ENCODE measurements around the gene GLUD1.
"Not testable (repeated sequence)": the region's sequence is repeated elsewhere in the genome, so short reads cannot be mapped to it uniquely, and the experiment has no call there.

The GLUD1 gene

DNA sequence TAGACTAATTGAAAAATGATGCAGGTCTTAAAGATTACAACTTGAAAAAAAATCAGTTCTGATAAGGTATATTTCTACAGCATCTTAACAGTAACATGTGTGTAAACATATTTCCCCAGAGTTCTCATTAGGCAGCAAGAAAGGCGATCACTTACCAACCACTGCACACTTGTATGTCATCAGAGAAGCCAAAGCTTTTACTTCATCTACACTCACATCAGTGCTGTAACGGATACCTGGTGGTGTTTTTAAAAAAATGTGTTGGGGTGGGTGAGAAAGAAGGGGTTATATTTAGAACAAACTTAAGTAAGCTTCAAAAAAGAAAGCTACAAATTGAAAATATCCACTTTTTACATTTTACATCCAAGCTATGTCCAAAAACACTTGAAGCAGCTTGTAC lies 18.2 kb downstream of the GLUD1 start:
- H3K23ac ChIP-seq (ENCODE audit: low read length in 2 of 2); H2AK5ac ChIP-seq (ENCODE audit: low read length, severe bottlenecking); H3K9me3 ChIP-seq (ENCODE audit: control insufficient read depth, low read length); H3K79me1 ChIP-seq (replicated peaks; ENCODE audit: low read length, poor library complexity, severe bottlenecking); H2BK5ac ChIP-seq (ENCODE audit: low read depth, low read length, poor library complexity, severe bottlenecking); H2BK15ac ChIP-seq (ENCODE audit: low read depth, poor library complexity, severe bottlenecking); H3K27me3 ChIP-seq (ENCODE audit: control insufficient read depth in 1 of 2, insufficient read depth in 1 of 2, low read length in 2 of 2); H2BK12ac ChIP-seq (ENCODE audit: low read length in 2 of 2); H3K4ac ChIP-seq (ENCODE audit: low read depth in 1 of 2, low read length in 2 of 2); H2AFZ ChIP-seq (ENCODE audit: low read depth, low read length); H3K18ac ChIP-seq (ENCODE audit: low read depth in 1 of 2, low read length in 2 of 2); H4K91ac ChIP-seq (ENCODE audit: low read length); H3K9ac ChIP-seq (ENCODE audit: low read length); DNase-seq; H3K4me3 ChIP-seq (ENCODE audit: insufficient read depth in 1 of 2, low read depth in 1 of 2, low read length in 2 of 2); H3K14ac ChIP-seq (ENCODE audit: low read length in 2 of 2); H3K4me1 ChIP-seq (ENCODE audit: control insufficient read depth, insufficient read depth, low read depth, low read length); H4K8ac ChIP-seq (ENCODE audit: low read length); H2BK120ac ChIP-seq (ENCODE audit: low read depth, low read length); H3K27ac ChIP-seq (ENCODE audit: low read length, poor library complexity, severe bottlenecking); H3K4me2 ChIP-seq (ENCODE audit: low read length, poor library complexity, severe bottlenecking): not testable (repeated sequence)
- H3K36me3 ChIP-seq (ENCODE audit: control insufficient read depth in 1 of 2, insufficient read depth in 2 of 2, low read depth in 1 of 2, low read length in 2 of 2) = peaks cover 12 to 41% of the 10 kb centered on the region in 2 experiments
- WGBS = no CpG with 5 or more reads among the region's 2 CpGs

DNA sequence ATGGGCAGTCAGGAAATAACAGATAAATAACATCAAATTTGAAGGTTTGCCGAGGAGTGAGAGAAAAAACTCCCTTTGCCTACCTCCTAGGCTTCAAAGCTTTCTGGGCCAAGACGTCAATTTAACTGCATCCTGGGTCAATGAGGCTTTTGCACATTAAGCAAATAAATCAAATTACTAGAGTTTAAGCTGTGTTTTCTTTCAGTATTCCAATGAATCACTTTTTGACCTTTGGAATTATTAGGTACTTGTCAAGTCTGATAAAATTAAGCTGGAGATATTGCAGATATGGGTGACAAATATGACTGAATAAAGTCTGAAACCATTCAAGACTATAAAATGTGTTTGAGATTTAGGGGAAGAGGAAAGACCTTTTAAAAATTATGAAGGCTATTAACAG lies 22.2 kb downstream of the GLUD1 start:
- no peak overlapping the region for H2AK5ac ChIP-seq (ENCODE audit: low read length, severe bottlenecking)
- H3K27ac ChIP-seq (ENCODE audit: low read length, poor library complexity, severe bottlenecking) = no peak overlapping the region
- no peaks in the 10 kb centered on the region for H3K9me3 ChIP-seq (ENCODE audit: control insufficient read depth, low read length)
- DNase-seq = no peak
- H3K23ac ChIP-seq (ENCODE audit: low read length in 2 of 2) = no peak overlapping the region
- H3K18ac ChIP-seq (ENCODE audit: low read depth in 1 of 2, low read length in 2 of 2) = no peak overlapping the region
- no peak overlapping the region for H3K4me2 ChIP-seq (ENCODE audit: low read length, poor library complexity, severe bottlenecking)
- no peak overlapping the region for H3K4ac ChIP-seq (ENCODE audit: low read depth in 1 of 2, low read length in 2 of 2)
- WGBS = 95% methylated on average over 2 of the region's 2 CpGs
- peaks cover 12% of the 10 kb centered on the region for H3K79me1 ChIP-seq (replicated peaks; ENCODE audit: low read length, poor library complexity, severe bottlenecking)
- no peaks in the 10 kb centered on the region for H3K27me3 ChIP-seq (ENCODE audit: control insufficient read depth in 1 of 2, insufficient read depth in 1 of 2, low read length in 2 of 2)
- H3K4me1 ChIP-seq (ENCODE audit: control insufficient read depth, insufficient read depth, low read depth, low read length) = no peaks in the 10 kb centered on the region
- no peak overlapping the region for H2BK120ac ChIP-seq (ENCODE audit: low read depth, low read length)
- H3K36me3 ChIP-seq (ENCODE audit: control insufficient read depth in 1 of 2, insufficient read depth in 2 of 2, low read depth in 1 of 2, low read length in 2 of 2) = peaks cover 20 to 76% of the 10 kb centered on the region in 2 experiments
- H2BK5ac ChIP-seq (ENCODE audit: low read depth, low read length, poor library complexity, severe bottlenecking) = no peak overlapping the region
- no peak overlapping the region for H3K14ac ChIP-seq (ENCODE audit: low read length in 2 of 2)
- no peak overlapping the region for H2BK12ac ChIP-seq (ENCODE audit: low read length in 2 of 2)
- H3K9ac ChIP-seq (ENCODE audit: low read length) = no peak overlapping the region
- H4K91ac ChIP-seq (ENCODE audit: low read length) = no peak overlapping the region
- H2AFZ ChIP-seq (ENCODE audit: low read depth, low read length) = no peak overlapping the region
- H4K8ac ChIP-seq (ENCODE audit: low read length) = no peak overlapping the region
- no peak overlapping the region for H3K4me3 ChIP-seq (ENCODE audit: insufficient read depth in 1 of 2, low read depth in 1 of 2, low read length in 2 of 2)
- H2BK15ac ChIP-seq (ENCODE audit: low read depth, poor library complexity, severe bottlenecking) = no peak overlapping the region

DNA sequence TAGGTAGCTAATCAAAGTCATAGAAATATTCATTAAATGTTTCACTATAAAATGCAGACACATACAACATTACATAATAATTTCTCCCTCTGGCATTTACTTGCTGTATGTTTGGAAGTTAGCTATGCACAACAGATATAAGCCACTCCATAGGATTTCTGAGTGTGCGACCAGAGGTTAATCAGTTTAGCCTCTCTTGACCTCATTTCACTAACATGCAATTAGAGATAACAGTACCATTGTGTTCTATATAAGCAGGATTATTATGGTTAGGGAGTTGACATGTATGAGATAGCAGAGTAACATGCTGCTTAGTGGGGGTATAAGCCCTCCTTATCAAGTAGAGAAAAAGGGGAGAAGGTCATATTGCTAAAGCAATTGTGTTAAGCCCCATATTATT lies 26.4 kb downstream of the GLUD1 start:
- H3K18ac ChIP-seq (ENCODE audit: low read depth in 1 of 2, low read length in 2 of 2) = no peak overlapping the region
- no peak overlapping the region for H4K8ac ChIP-seq (ENCODE audit: low read length)
- H3K9me3 ChIP-seq (ENCODE audit: control insufficient read depth, low read length) = no peaks in the 10 kb centered on the region
- no peaks in the 10 kb centered on the region for H3K27me3 ChIP-seq (ENCODE audit: control insufficient read depth in 1 of 2, insufficient read depth in 1 of 2, low read length in 2 of 2)
- no peak overlapping the region for H2AK5ac ChIP-seq (ENCODE audit: low read length, severe bottlenecking)
- no peaks in the 10 kb centered on the region for H3K4me1 ChIP-seq (ENCODE audit: control insufficient read depth, insufficient read depth, low read depth, low read length)
- WGBS = no CpG with 5 or more reads among the region's 1 CpG
- peaks cover 14% of the 10 kb centered on the region for H3K79me1 ChIP-seq (replicated peaks; ENCODE audit: low read length, poor library complexity, severe bottlenecking)
- H3K23ac ChIP-seq (ENCODE audit: low read length in 2 of 2) = no peak overlapping the region
- no peak overlapping the region for H3K4me3 ChIP-seq (ENCODE audit: insufficient read depth in 1 of 2, low read depth in 1 of 2, low read length in 2 of 2)
- no peak overlapping the region for H3K4ac ChIP-seq (ENCODE audit: low read depth in 1 of 2, low read length in 2 of 2)
- no peak overlapping the region for H3K14ac ChIP-seq (ENCODE audit: low read length in 2 of 2)
- H3K27ac ChIP-seq (ENCODE audit: low read length, poor library complexity, severe bottlenecking) = no peak overlapping the region
- peaks cover 26 to 94% of the 10 kb centered on the region in 2 experiments for H3K36me3 ChIP-seq (ENCODE audit: control insufficient read depth in 1 of 2, insufficient read depth in 2 of 2, low read depth in 1 of 2, low read length in 2 of 2)
- no peak overlapping the region for H2BK5ac ChIP-seq (ENCODE audit: low read depth, low read length, poor library complexity, severe bottlenecking)
- no peak overlapping the region for H2AFZ ChIP-seq (ENCODE audit: low read depth, low read length)
- H2BK15ac ChIP-seq (ENCODE audit: low read depth, poor library complexity, severe bottlenecking) = no peak overlapping the region
- H3K9ac ChIP-seq (ENCODE audit: low read length) = no peak overlapping the region
- H4K91ac ChIP-seq (ENCODE audit: low read length) = no peak overlapping the region
- H2BK120ac ChIP-seq (ENCODE audit: low read depth, low read length) = no peak overlapping the region
- no peak for DNase-seq
- H3K4me2 ChIP-seq (ENCODE audit: low read length, poor library complexity, severe bottlenecking) = no peak overlapping the region
- no peak overlapping the region for H2BK12ac ChIP-seq (ENCODE audit: low read length in 2 of 2)

DNA sequence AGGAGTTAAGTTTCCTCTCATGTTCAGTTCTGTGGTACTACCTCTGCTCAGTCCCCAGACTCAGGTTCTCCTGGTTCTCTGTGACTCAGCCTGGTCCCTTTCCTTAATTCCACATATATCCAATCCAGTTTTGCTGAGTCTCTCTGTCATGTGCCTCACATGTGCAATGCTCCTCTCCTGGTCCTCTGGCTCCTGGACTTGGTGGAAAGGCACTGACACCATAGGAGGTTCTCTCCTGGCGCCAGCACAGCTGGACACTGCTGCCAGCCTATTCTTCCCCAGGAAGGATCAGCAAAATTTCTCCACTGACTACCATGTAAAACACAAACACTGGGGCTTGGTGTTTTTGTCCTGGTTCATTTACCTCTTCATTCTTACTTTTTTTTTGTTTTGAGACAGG lies 27.8 kb downstream of the GLUD1 start:
- Histone ChIP-seq H3K9me3 (ENCODE audit: control insufficient read depth, low read length) (no peaks in the 10 kb centered on the region), H3K27me3 (ENCODE audit: control insufficient read depth in 1 of 2, insufficient read depth in 1 of 2, low read length in 2 of 2) (no peaks in the 10 kb centered on the region), H3K4ac (ENCODE audit: low read depth in 1 of 2, low read length in 2 of 2) (no peak overlapping the region), H3K4me2 (ENCODE audit: low read length, poor library complexity, severe bottlenecking) (no peak overlapping the region), H2BK5ac (ENCODE audit: low read depth, low read length, poor library complexity, severe bottlenecking) (no peak overlapping the region), H2BK15ac (ENCODE audit: low read depth, poor library complexity, severe bottlenecking) (no peak overlapping the region), H2AK5ac (ENCODE audit: low read length, severe bottlenecking) (no peak overlapping the region), H2BK120ac (ENCODE audit: low read depth, low read length) (no peak overlapping the region), H3K14ac (ENCODE audit: low read length in 2 of 2) (no peak overlapping the region), H3K18ac (ENCODE audit: low read depth in 1 of 2, low read length in 2 of 2) (no peak overlapping the region), H3K79me1 (replicated peaks; ENCODE audit: low read length, poor library complexity, severe bottlenecking) (peaks cover 11% of the 10 kb centered on the region), H2AFZ (ENCODE audit: low read depth, low read length) (no peak overlapping the region), H4K91ac (ENCODE audit: low read length) (no peak overlapping the region), H2BK12ac (ENCODE audit: low read length in 2 of 2) (no peak overlapping the region), H3K23ac (ENCODE audit: low read length in 2 of 2) (no peak overlapping the region), H4K8ac (ENCODE audit: low read length) (no peak overlapping the region), H3K36me3 (ENCODE audit: control insufficient read depth in 1 of 2, insufficient read depth in 2 of 2, low read depth in 1 of 2, low read length in 2 of 2) (peaks cover 23 to 93% of the 10 kb centered on the region in 2 experiments), H3K4me3 (ENCODE audit: insufficient read depth in 1 of 2, low read depth in 1 of 2, low read length in 2 of 2) (no peak overlapping the region), H3K27ac (ENCODE audit: low read length, poor library complexity, severe bottlenecking) (no peak overlapping the region), H3K9ac (ENCODE audit: low read length) (no peak overlapping the region), H3K4me1 (ENCODE audit: control insufficient read depth, insufficient read depth, low read depth, low read length) (no peaks in the 10 kb centered on the region)
- WGBS = 100% methylated on average over 1 of the region's 1 CpG
- DNase-seq = no peak

All from mesenchymal stem cell (in vitro differentiated cells and primary cell).